Mesenchymal stem cell (in vitro differentiated cells and primary cell): Measurements from ENCODE around the gene ELK3.

ENCODE experiments used
- DNase-seq: peaks from one replicate; pipeline ENCODE4 v3.0.0-alpha.2; 2013
- H2AFZ ChIP-seq: one replicate; pipeline ENCODE4 v1.6.1; 2013; ENCODE audit warnings: low read depth, mild to moderate bottlenecking, control low read depth, inconsistent platforms, low read length, moderate library complexity
- H2AK5ac ChIP-seq: 2 replicates; pipeline ENCODE4 v1.6.1; 2013; ENCODE audit warnings: low read length, moderate library complexity, mild to moderate bottlenecking, inconsistent platforms; ENCODE audit not compliant: severe bottlenecking
- H2BK120ac ChIP-seq: one replicate; pipeline ENCODE4 v1.6.1; 2013; ENCODE audit warnings: low read depth, mild to moderate bottlenecking, inconsistent platforms, low read length, moderate library complexity
- H2BK12ac ChIP-seq, 2 experiments: one replicate each; pipeline ENCODE4 v1.6.1; 2013; ENCODE audit warnings: inconsistent platforms in 2 of 2, low read length in 2 of 2, mild to moderate bottlenecking in 2 of 2, moderate library complexity in 2 of 2, control low read depth in 1 of 2
- H2BK15ac ChIP-seq: one replicate; pipeline ENCODE4 v1.6.1; 2013; ENCODE audit warnings: mild to moderate bottlenecking, low read depth, inconsistent platforms; ENCODE audit not compliant: poor library complexity, severe bottlenecking
- H2BK5ac ChIP-seq: 2 replicates; pipeline ENCODE4 v1.6.1; 2013; ENCODE audit warnings: low read depth, mild to moderate bottlenecking, low read length, control low read depth, inconsistent platforms; ENCODE audit not compliant: poor library complexity, severe bottlenecking
- H3K14ac ChIP-seq, 2 experiments: one replicate each; pipeline ENCODE4 v1.6.1; 2013; ENCODE audit warnings: inconsistent platforms in 2 of 2, low read length in 2 of 2, control low read depth in 1 of 2, mild to moderate bottlenecking in 1 of 2, moderate library complexity in 1 of 2
- H3K18ac ChIP-seq, 2 experiments: one replicate each; pipeline ENCODE4 v1.6.1; 2013; ENCODE audit warnings: inconsistent platforms in 2 of 2, low read length in 2 of 2, control low read depth in 1 of 2, low read depth in 1 of 2, mild to moderate bottlenecking in 1 of 2
- H3K23ac ChIP-seq, 2 experiments: one replicate each; pipeline ENCODE4 v1.6.1; 2013; ENCODE audit warnings: inconsistent platforms in 2 of 2, low read length in 2 of 2, mild to moderate bottlenecking in 2 of 2, moderate library complexity in 2 of 2, control low read depth in 1 of 2
- H3K27ac ChIP-seq: 2 replicates; pipeline ENCODE4 v1.5.1; 2013; ENCODE audit warnings: mild to moderate bottlenecking, moderate library complexity, low read length, control low read depth, inconsistent platforms; ENCODE audit not compliant: poor library complexity, severe bottlenecking
- H3K27me3 ChIP-seq, 2 experiments: 2 replicates each; pipeline versions ENCODE4 v1.6.1 to v1.7.0; 2013; ENCODE audit warnings: low read length in 2 of 2, mild to moderate bottlenecking in 2 of 2, moderate library complexity in 2 of 2, control low read depth in 1 of 2, inconsistent platforms in 1 of 2; ENCODE audit not compliant: control insufficient read depth in 1 of 2, insufficient read depth in 1 of 2
- H3K36me3 ChIP-seq, 2 experiments: 2 replicates each; pipeline versions ENCODE4 v1.6.1 to v1.7.0; 2013; ENCODE audit warnings: low read length in 2 of 2, control low read depth in 1 of 2, inconsistent platforms in 1 of 2, low read depth in 1 of 2, mild to moderate bottlenecking in 1 of 2; ENCODE audit not compliant: insufficient read depth in 2 of 2, control insufficient read depth in 1 of 2
- H3K4ac ChIP-seq, 2 experiments: one replicate each; pipeline ENCODE4 v1.6.1; 2013; ENCODE audit warnings: inconsistent platforms in 2 of 2, low read length in 2 of 2, mild to moderate bottlenecking in 2 of 2, moderate library complexity in 2 of 2, control low read depth in 1 of 2, low read depth in 1 of 2
- H3K4me1 ChIP-seq: 2 replicates; pipeline ENCODE4 v1.6.1; 2013; ENCODE audit warnings: low read depth, low read length, control low read depth; ENCODE audit not compliant: control insufficient read depth, insufficient read depth
- H3K4me2 ChIP-seq: 2 replicates; pipeline ENCODE4 v1.6.1; 2013; ENCODE audit warnings: low read length, mild to moderate bottlenecking, inconsistent platforms; ENCODE audit not compliant: poor library complexity, severe bottlenecking
- H3K4me3 ChIP-seq, 2 experiments: 2 replicates each; pipeline versions ENCODE4 v1.5.1 to v1.7.0; 2013; ENCODE audit warnings: low read length in 2 of 2, mild to moderate bottlenecking in 2 of 2, control low read depth in 1 of 2, low read depth in 1 of 2; ENCODE audit not compliant: insufficient read depth in 1 of 2
- H3K79me1 ChIP-seq: replicated peaks from 2 replicates; pipeline ENCODE4 v1.6.1; 2013; ENCODE audit warnings: mild to moderate bottlenecking, control low read depth, low read length, inconsistent platforms; ENCODE audit not compliant: poor library complexity, severe bottlenecking
- H3K9ac ChIP-seq: 2 replicates; pipeline ENCODE4 v1.7.0; 2013; ENCODE audit warnings: mild to moderate bottlenecking, low read length, moderate library complexity
- H3K9me3 ChIP-seq: 2 replicates; pipeline ENCODE4 v1.7.0; 2013; ENCODE audit warnings: mild to moderate bottlenecking, low read length; ENCODE audit not compliant: control insufficient read depth
- H4K8ac ChIP-seq: one replicate; pipeline ENCODE4 v1.6.1; 2013; ENCODE audit warnings: inconsistent platforms, mild to moderate bottlenecking, low read length, moderate library complexity
- H4K91ac ChIP-seq: one replicate; pipeline ENCODE4 v1.6.1; 2013; ENCODE audit warnings: mild to moderate bottlenecking, low read length, inconsistent platforms
- WGBS: methylation state at CpG from one replicate; pipeline ENCODE4 v1.1.7; 2013; ENCODE audit warnings: mixed read lengths; 5-methylcytosine and 5-hydroxymethylcytosine counted together

The ELK3 gene

GRCh38 chr12:96186607-96187301, 7.4 kb upstream of the ELK3 start:
- Histone ChIP-seq H2BK15ac (no peak overlapping the region), H2AFZ (no peak overlapping the region)
- 82% methylated on average over 6 of the region's 10 CpGs for WGBS

GRCh38 chr12:96187956-96188355, 6.2 kb upstream of the ELK3 start:
- no peak overlapping the region for H2AFZ ChIP-seq
- H3K79me1 ChIP-seq, result no peaks in the 10 kb centered on the region
- DNase-seq, result peak; percentile 61
- no peaks in the 10 kb centered on the region for H3K27me3 ChIP-seq
- no peaks in the 10 kb centered on the region for H3K4me1 ChIP-seq
- H3K14ac ChIP-seq, result no peak overlapping the region
- no peak overlapping the region for H3K23ac ChIP-seq
- H3K36me3 ChIP-seq, result no peaks in the 10 kb centered on the region
- no peak overlapping the region for H3K27ac ChIP-seq
- no peak overlapping the region for H3K9ac ChIP-seq
- H3K4me3 ChIP-seq, result no peak overlapping the region
- no peak overlapping the region for H2BK12ac ChIP-seq
- H4K8ac ChIP-seq, result no peak overlapping the region
- 64% methylated on average over 2 of the region's 2 CpGs for WGBS
- H3K18ac ChIP-seq, result no peak overlapping the region
- no peak overlapping the region for H2AK5ac ChIP-seq
- H3K9me3 ChIP-seq, result no peaks in the 10 kb centered on the region
- no peak overlapping the region for H4K91ac ChIP-seq
- H3K4ac ChIP-seq, result no peak overlapping the region
- no peak overlapping the region for H3K4me2 ChIP-seq
- H2BK15ac ChIP-seq, result no peak overlapping the region
- H2BK5ac ChIP-seq, result no peak overlapping the region
- no peak overlapping the region for H2BK120ac ChIP-seq

More at GRCh38 chr12:96186607-96187301, 7.4 kb upstream of the ELK3 start:
- DNase-seq, result no peak
- Histone ChIP-seq H2BK5ac (no peak overlapping the region), H3K36me3 (no peaks in the 10 kb centered on the region), H3K79me1 (no peaks in the 10 kb centered on the region), H3K9ac (no peak overlapping the region), H3K27ac (no peak overlapping the region), H2BK12ac (no peak overlapping the region), H3K4me1 (no peaks in the 10 kb centered on the region), H4K8ac (no peak overlapping the region), H3K4me2 (no peak overlapping the region), H3K4ac (no peak overlapping the region), H4K91ac (no peak overlapping the region), H3K4me3 (no peak overlapping the region), H3K27me3 (no peaks in the 10 kb centered on the region), H3K14ac (no peak overlapping the region), H3K9me3 (no peaks in the 10 kb centered on the region), H2AK5ac (no peak overlapping the region), H3K18ac (peak overlapping the region in 1 of 2 experiments; percentile 23), H3K23ac (no peak overlapping the region), H2BK120ac (no peak overlapping the region)

- no peak overlapping the region for H3K4me3 ChIP-seq
- no peak overlapping the region for H2AK5ac ChIP-seq
- H4K91ac ChIP-seq, result no peak overlapping the region
- H2AFZ ChIP-seq, result no peak overlapping the region
- H2BK5ac ChIP-seq, result no peak overlapping the region
- H3K27ac ChIP-seq, result no peak overlapping the region
- H3K9ac ChIP-seq, result no peak overlapping the region
- no peak overlapping the region for H2BK12ac ChIP-seq
- no peaks in the 10 kb centered on the region for H3K27me3 ChIP-seq
- no peak overlapping the region for H2BK120ac ChIP-seq
- no peak overlapping the region for H3K4me2 ChIP-seq
- H3K23ac ChIP-seq, result no peak overlapping the region
- no peak overlapping the region for H3K14ac ChIP-seq
- no peaks in the 10 kb centered on the region for H3K4me1 ChIP-seq
- no peaks in the 10 kb centered on the region for H3K36me3 ChIP-seq
- 89% methylated on average over 3 of the region's 5 CpGs for WGBS
- H3K79me1 ChIP-seq, result no peaks in the 10 kb centered on the region
- no peak overlapping the region for H3K4ac ChIP-seq
- no peak for DNase-seq
- H3K18ac ChIP-seq, result no peak overlapping the region
- no peaks in the 10 kb centered on the region for H3K9me3 ChIP-seq
- no peak overlapping the region for H2BK15ac ChIP-seq
- no peak overlapping the region for H4K8ac ChIP-seq
Observed at GRCh38 chr12:96189781-96190180, 4.4 kb upstream of the ELK3 start.

- Histone ChIP-seq H2BK12ac (no peak overlapping the region), H2BK15ac (no peak overlapping the region), H3K23ac (no peak overlapping the region), H3K36me3 (no peaks in the 10 kb centered on the region), H4K8ac (no peak overlapping the region), H3K79me1 (peaks cover 2% of the 10 kb centered on the region), H4K91ac (no peak overlapping the region), H2AFZ (no peak overlapping the region), H2BK5ac (no peak overlapping the region), H2AK5ac (no peak overlapping the region), H3K9ac (no peak overlapping the region), H3K9me3 (no peaks in the 10 kb centered on the region), H3K27me3 (no peaks in the 10 kb centered on the region), H2BK120ac (no peak overlapping the region), H3K4me1 (no peaks in the 10 kb centered on the region), H3K4ac (no peak overlapping the region), H3K4me3 (no peak overlapping the region), H3K18ac (no peak overlapping the region), H3K27ac (peak overlapping the region; percentile 74), H3K14ac (no peak overlapping the region), H3K4me2 (no peak overlapping the region)
- WGBS, result 84% methylated on average over 10 of the region's 10 CpGs
- peak; percentile 33 for DNase-seq
Observed at GRCh38 chr12:96190413-96191108, 3.6 kb upstream of the ELK3 start.
